SIG-M5 treated with dmso at 0.1 percent for 504 hours (cell line): ENCODE measurements around the gene HMGCLL1.

Experiments
- DNase-seq: peaks from one replicate; lab custom pipeline; 2025; ENCODE audit not compliant: unreplicated experiment; lab: John Stamatoyannopoulos, UW

The HMGCLL1 gene

GRCh38 chr6:55447891-55448290, 131.1 kb downstream of the HMGCLL1 start:
- no peak for DNase-seq

GRCh38 chr6:55445648-55446204, 133.3 kb downstream of the HMGCLL1 start:
- DNase-seq, result peak; percentile 13

- no peak for DNase-seq
Observed at GRCh38 chr6:55443238-55444134, 135.5 kb downstream of the HMGCLL1 start.

GRCh38 chr6:55438203-55438602, 140.8 kb downstream of the HMGCLL1 start:
- DNase-seq, result no peak

- DNase-seq, result no peak
Observed at GRCh38 chr6:55437141-55437540, 141.9 kb downstream of the HMGCLL1 start.

- no peak for DNase-seq
Observed at GRCh38 chr6:55433446-55434130, 145.4 kb downstream of the HMGCLL1 start.

GRCh38 chr6:55423933-55424332, 155.1 kb downstream of the HMGCLL1 start:
- no peak for DNase-seq

- DNase-seq, result no peak
Observed at GRCh38 chr6:55410674-55411073, 168.3 kb downstream of the HMGCLL1 start.

GRCh38 chr6:55405474-55406235, 173.3 kb downstream of the HMGCLL1 start:
- DNase-seq, result no peak

GRCh38 chr6:55399351-55399750, 179.6 kb downstream of the HMGCLL1 start:
- no peak for DNase-seq

GRCh38 chr6:55397986-55398385, 181.0 kb downstream of the HMGCLL1 start:
- DNase-seq, result no peak

- DNase-seq, result no peak
Observed at GRCh38 chr6:55395871-55396270, 183.1 kb downstream of the HMGCLL1 start.

- DNase-seq, result no peak
Observed at GRCh38 chr6:55388211-55388610, 190.8 kb downstream of the HMGCLL1 start.
